ENCODE results near the gene TP63. TPM values are rescaled to one million over a fixed set of nuclear protein-coding genes. Genes with fewer than 3 reads are reported as not detected.

Gene TP63
- polyA plus RNA-seq, 3 donors: not detected

GRCh38 chr3:189673535-189673934 is 42.3 kb downstream of the TP63 start:
- no peak overlapping the region for H3K4me3 ChIP-seq (replicated peaks in 1 of 3; ENCODE audit: low read depth in 2 of 3, low read length in 3 of 3)
- WGBS (ENCODE audit: insufficient coverage): no CpG with 5 or more reads among the region's 2 CpGs
- intact Hi-C loops (cut with micrococcal nuclease): no loop called here
- no peak overlapping the region for H2AFZ ChIP-seq (ENCODE audit: insufficient read depth, low read depth, low read length, poor library complexity, severe bottlenecking)
- H3K4me1 Mint-ChIP-seq: no peaks in the 10 kb centered on the region
- no peaks in the 10 kb centered on the region for H3K9me3 ChIP-seq (replicated peaks in 1 of 2; ENCODE audit: control insufficient read depth in 1 of 2, insufficient read depth in 1 of 2, low read length in 2 of 2)
- H3K27ac Mint-ChIP-seq: no peak overlapping the region
- H3K4me3 Mint-ChIP-seq: no peak overlapping the region
- peaks cover 0 to 6% (median 2%) of the 10 kb centered on the region in 7 donors for H3K9me3 Mint-ChIP-seq
- no peak for DNase-seq
- H3K4me1 ChIP-seq (ENCODE audit: control insufficient read depth in 1 of 2, insufficient read depth in 2 of 2, low read length in 2 of 2): no peaks in the 10 kb centered on the region
- H3K27ac ChIP-seq (ENCODE audit: low read depth in 1 of 2, low read length in 2 of 2): no peak overlapping the region
- no peaks in the 10 kb centered on the region for H3K27me3 ChIP-seq (ENCODE audit: control insufficient read depth in 2 of 2, insufficient read depth in 2 of 2, low read length in 2 of 2)
- H3K27me3 Mint-ChIP-seq (ENCODE audit: low read depth in 3 of 3): peaks cover 0 to 2% (median 1%) of the 10 kb centered on the region in 3 donors
- H3K36me3 Mint-ChIP-seq: no peaks in the 10 kb centered on the region
- no peaks in the 10 kb centered on the region for H3K79me2 ChIP-seq (ENCODE audit: insufficient read depth, low read length)
- TF ChIP-seq CTCF (IDR thresholded peaks at IDR 0.05): no peak
- H3K36me3 ChIP-seq (replicated peaks in 1 of 2; ENCODE audit: control insufficient read depth in 1 of 2, insufficient read depth in 2 of 2, low read length in 2 of 2): no peaks in the 10 kb centered on the region
- no peaks in the 10 kb centered on the region for H4K20me1 ChIP-seq (ENCODE audit: insufficient read depth, low read length)
- no peak overlapping the region for H3K9ac ChIP-seq (ENCODE audit: insufficient read depth, low read length, poor library complexity, severe bottlenecking)
- H3K4me2 ChIP-seq (replicated peaks; ENCODE audit: extremely low read depth, low read length, poor library complexity, severe bottlenecking): no peak overlapping the region

DNA sequence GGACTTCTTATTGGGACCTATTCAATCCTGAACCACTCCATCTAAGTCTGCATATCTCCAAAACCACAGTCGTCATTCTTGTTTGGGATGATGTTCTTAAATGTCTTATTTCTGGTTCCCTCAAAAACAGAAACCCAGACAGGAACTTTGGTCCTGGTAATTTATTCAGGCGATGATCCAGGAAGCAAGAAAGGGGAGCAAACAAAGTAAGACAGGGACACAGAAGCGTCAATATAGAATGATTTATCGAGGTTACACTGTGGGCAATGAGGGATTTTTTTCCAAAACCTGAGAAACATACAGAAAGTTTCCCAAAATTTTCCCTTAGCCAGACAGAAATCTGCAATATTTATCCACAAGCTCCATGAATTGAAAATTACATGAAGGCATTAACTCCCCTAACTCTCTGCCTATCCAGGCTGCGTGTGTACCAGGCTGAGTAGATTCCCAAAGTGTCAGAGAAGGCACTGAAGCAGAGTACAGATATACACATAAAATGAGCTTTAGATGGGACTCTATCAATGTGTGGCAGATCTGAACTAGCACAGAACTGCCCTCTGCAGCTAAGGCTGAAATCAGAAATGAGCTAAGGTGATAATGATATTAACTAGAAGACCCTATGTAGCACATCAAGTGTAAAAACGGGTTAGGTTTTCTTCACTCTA is 43.2 kb downstream of the TP63 start:
- DNase-seq: no peak
- no peak overlapping the region for H3K4me3 ChIP-seq (replicated peaks in 1 of 3; ENCODE audit: low read depth in 2 of 3, low read length in 3 of 3)
- H3K27ac Mint-ChIP-seq: no peak overlapping the region
- no peak overlapping the region for H3K9ac ChIP-seq (ENCODE audit: insufficient read depth, low read length, poor library complexity, severe bottlenecking)
- H3K4me1 ChIP-seq (ENCODE audit: control insufficient read depth in 1 of 2, insufficient read depth in 2 of 2, low read length in 2 of 2): no peaks in the 10 kb centered on the region
- H3K36me3 Mint-ChIP-seq: no peaks in the 10 kb centered on the region
- no peak overlapping the region for H3K4me3 Mint-ChIP-seq
- H3K9me3 Mint-ChIP-seq: peaks cover 0 to 6% (median 3%) of the 10 kb centered on the region in 7 donors
- H3K27ac ChIP-seq (ENCODE audit: low read depth in 1 of 2, low read length in 2 of 2): no peak overlapping the region
- intact Hi-C loops (cut with micrococcal nuclease): no loop called here
- H3K27me3 Mint-ChIP-seq (ENCODE audit: low read depth in 3 of 3): peaks cover 0 to 2% (median 1%) of the 10 kb centered on the region in 3 donors
- H3K27me3 ChIP-seq (ENCODE audit: control insufficient read depth in 2 of 2, insufficient read depth in 2 of 2, low read length in 2 of 2): no peaks in the 10 kb centered on the region
- H3K4me1 Mint-ChIP-seq: no peaks in the 10 kb centered on the region
- no peaks in the 10 kb centered on the region for H3K36me3 ChIP-seq (replicated peaks in 1 of 2; ENCODE audit: control insufficient read depth in 1 of 2, insufficient read depth in 2 of 2, low read length in 2 of 2)
- H2AFZ ChIP-seq (ENCODE audit: insufficient read depth, low read depth, low read length, poor library complexity, severe bottlenecking): no peak overlapping the region
- H3K79me2 ChIP-seq (ENCODE audit: insufficient read depth, low read length): no peaks in the 10 kb centered on the region
- H4K20me1 ChIP-seq (ENCODE audit: insufficient read depth, low read length): no peaks in the 10 kb centered on the region
- WGBS (ENCODE audit: insufficient coverage): 100% methylated on average over 2 of the region's 6 CpGs
- no peak for TF ChIP-seq CTCF (IDR thresholded peaks at IDR 0.05)
- H3K9me3 ChIP-seq (replicated peaks in 1 of 2; ENCODE audit: control insufficient read depth in 1 of 2, insufficient read depth in 1 of 2, low read length in 2 of 2): no peaks in the 10 kb centered on the region
- no peak overlapping the region for H3K4me2 ChIP-seq (replicated peaks; ENCODE audit: extremely low read depth, low read length, poor library complexity, severe bottlenecking)

All from CD14-positive monocyte (primary cell).